DND-41 (cell line): Measurements from ENCODE around the gene PNPLA6.

Experiments used
- ATAC-seq: fragments of 200-7000 bp; cut with Tn5 transposase; 3 replicates; pipeline ENCODE4 v1.9.1; 2021; ENCODE audit warnings: low read depth; ENCODE audit not compliant: insufficient read depth
- DNase-seq: peaks from one replicate; pipeline ENCODE4 v3.0.0-alpha.2; 2020
- H2AFZ ChIP-seq: 2 replicates; pipeline ENCODE4 v1.6.0; 2012; ENCODE audit warnings: low read depth, low read length
- H3K27ac ChIP-seq: 2 replicates; pipeline ENCODE4 v1.5.1; 2012; ENCODE audit warnings: low read length, inconsistent platforms
- H3K27me3 ChIP-seq: fragments of 200-600 bp; sonication (generic); 2 replicates; pipeline ENCODE4 v1.6.0; 2012; ENCODE audit warnings: low read length, mild to moderate bottlenecking, inconsistent platforms; ENCODE audit not compliant: insufficient read depth, poor library complexity
- H3K36me3 ChIP-seq: 2 replicates; pipeline ENCODE4 v1.5.1; 2012; ENCODE audit warnings: low read length, inconsistent platforms; ENCODE audit not compliant: insufficient read depth
- H3K4me1 ChIP-seq: 2 replicates; pipeline ENCODE4 v1.5.1; 2012; ENCODE audit warnings: mild to moderate bottlenecking, low read length; ENCODE audit not compliant: insufficient read depth
- H3K4me2 ChIP-seq: 2 replicates; pipeline ENCODE4 v1.6.0; 2012; ENCODE audit warnings: mild to moderate bottlenecking, moderate library complexity, low read length, inconsistent platforms; ENCODE audit not compliant: insufficient read depth
- H3K4me3 ChIP-seq, 2 experiments: fragments of 200-600 bp in 1 of 2; shearing (Covaris generic) in 1 of 2; 2 replicates each; pipeline ENCODE4 v1.5.1; 2012 to 2016; ENCODE audit warnings: inconsistent platforms in 2 of 2, low read length in 2 of 2, mild to moderate bottlenecking in 2 of 2, low read depth in 1 of 2, moderate library complexity in 1 of 2
- H3K79me2 ChIP-seq: 2 replicates; pipeline ENCODE4 v1.6.0; 2012; ENCODE audit warnings: low read length, inconsistent platforms; ENCODE audit not compliant: insufficient read depth
- H3K9ac ChIP-seq: 2 replicates; pipeline ENCODE4 v1.6.0; 2012; ENCODE audit warnings: low read depth, mild to moderate bottlenecking, inconsistent platforms, low read length, moderate library complexity
- H3K9me3 ChIP-seq: 2 replicates; pipeline ENCODE4 v1.5.1; 2012; ENCODE audit warnings: low read length, moderate library complexity, mild to moderate bottlenecking, inconsistent platforms; ENCODE audit not compliant: insufficient read depth, severe bottlenecking
- H4K20me1 ChIP-seq: 2 replicates; pipeline ENCODE4 v1.6.0; 2012; ENCODE audit warnings: low read length; ENCODE audit not compliant: insufficient read depth
- EZH2 ChIP-seq: IDR thresholded peaks from 3 replicates; pipeline ENCODE4 v1.6.1; 2012; ENCODE audit warnings: borderline replicate concordance, low read depth, mild to moderate bottlenecking, moderate library complexity, low read length, inconsistent platforms; ENCODE audit not compliant: severe bottlenecking
- TF ChIP-seq, protein P1 (sequence below): IDR thresholded peaks from 2 replicates; pipeline ENCODE4 v1.5.1; 2012; ENCODE audit warnings: borderline replicate concordance, low read length, moderate library complexity, mild to moderate bottlenecking; ENCODE audit not compliant: poor library complexity, severe bottlenecking; ENCODE audit errors: extremely low read depth

The PNPLA6 gene

DNA sequence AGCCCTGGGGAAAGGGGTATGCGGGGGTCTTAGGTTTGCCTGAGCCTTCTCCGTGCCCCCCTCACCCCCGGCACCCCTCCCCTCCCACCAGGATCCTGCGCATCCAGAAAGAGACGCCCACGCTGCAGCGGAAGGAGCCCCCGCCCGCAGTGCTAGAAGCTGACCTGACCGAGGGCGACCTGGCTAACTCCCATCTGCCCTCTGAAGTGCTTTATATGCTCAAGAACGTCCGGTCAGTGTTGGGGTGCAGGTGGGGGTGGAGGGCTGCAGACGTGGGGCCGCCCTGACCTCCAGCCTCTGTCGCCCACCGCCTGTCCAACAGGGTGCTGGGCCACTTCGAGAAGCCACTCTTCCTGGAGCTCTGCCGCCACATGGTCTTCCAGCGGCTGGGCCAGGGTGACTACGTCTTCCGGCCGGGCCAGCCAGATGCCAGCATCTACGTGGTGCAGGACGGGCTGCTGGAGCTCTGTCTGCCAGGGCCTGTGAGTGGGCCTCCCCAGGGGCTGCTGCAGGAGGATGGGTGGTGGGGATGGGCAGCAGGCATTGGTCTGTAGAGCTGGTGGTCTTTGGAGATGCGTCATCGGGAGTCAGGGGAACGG, 4.4 kb downstream of the PNPLA6 start:
- H3K9ac ChIP-seq: no peak overlapping the region
- H2AFZ ChIP-seq: no peak overlapping the region
- no peak overlapping the region for H3K4me3 ChIP-seq
- H3K36me3 ChIP-seq: peaks cover 41% of the 10 kb centered on the region
- H3K4me1 ChIP-seq: peaks cover 12% of the 10 kb centered on the region
- TF ChIP-seq, protein P1, sequence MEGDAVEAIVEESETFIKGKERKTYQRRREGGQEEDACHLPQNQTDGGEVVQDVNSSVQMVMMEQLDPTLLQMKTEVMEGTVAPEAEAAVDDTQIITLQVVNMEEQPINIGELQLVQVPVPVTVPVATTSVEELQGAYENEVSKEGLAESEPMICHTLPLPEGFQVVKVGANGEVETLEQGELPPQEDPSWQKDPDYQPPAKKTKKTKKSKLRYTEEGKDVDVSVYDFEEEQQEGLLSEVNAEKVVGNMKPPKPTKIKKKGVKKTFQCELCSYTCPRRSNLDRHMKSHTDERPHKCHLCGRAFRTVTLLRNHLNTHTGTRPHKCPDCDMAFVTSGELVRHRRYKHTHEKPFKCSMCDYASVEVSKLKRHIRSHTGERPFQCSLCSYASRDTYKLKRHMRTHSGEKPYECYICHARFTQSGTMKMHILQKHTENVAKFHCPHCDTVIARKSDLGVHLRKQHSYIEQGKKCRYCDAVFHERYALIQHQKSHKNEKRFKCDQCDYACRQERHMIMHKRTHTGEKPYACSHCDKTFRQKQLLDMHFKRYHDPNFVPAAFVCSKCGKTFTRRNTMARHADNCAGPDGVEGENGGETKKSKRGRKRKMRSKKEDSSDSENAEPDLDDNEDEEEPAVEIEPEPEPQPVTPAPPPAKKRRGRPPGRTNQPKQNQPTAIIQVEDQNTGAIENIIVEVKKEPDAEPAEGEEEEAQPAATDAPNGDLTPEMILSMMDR: no peak
- no peak for TF ChIP-seq EZH2
- no peaks in the 10 kb centered on the region for H3K9me3 ChIP-seq
- peaks cover 4% of the 10 kb centered on the region; the same call in 1 of the 2 replicates for H3K79me2 ChIP-seq
- ATAC-seq (no peak), DNase-seq (no peak)
- no peak overlapping the region for H3K27ac ChIP-seq
- H3K4me2 ChIP-seq: no peak overlapping the region
- H4K20me1 ChIP-seq: no peaks in the 10 kb centered on the region
- H3K27me3 ChIP-seq: no peaks in the 10 kb centered on the region

DNA sequence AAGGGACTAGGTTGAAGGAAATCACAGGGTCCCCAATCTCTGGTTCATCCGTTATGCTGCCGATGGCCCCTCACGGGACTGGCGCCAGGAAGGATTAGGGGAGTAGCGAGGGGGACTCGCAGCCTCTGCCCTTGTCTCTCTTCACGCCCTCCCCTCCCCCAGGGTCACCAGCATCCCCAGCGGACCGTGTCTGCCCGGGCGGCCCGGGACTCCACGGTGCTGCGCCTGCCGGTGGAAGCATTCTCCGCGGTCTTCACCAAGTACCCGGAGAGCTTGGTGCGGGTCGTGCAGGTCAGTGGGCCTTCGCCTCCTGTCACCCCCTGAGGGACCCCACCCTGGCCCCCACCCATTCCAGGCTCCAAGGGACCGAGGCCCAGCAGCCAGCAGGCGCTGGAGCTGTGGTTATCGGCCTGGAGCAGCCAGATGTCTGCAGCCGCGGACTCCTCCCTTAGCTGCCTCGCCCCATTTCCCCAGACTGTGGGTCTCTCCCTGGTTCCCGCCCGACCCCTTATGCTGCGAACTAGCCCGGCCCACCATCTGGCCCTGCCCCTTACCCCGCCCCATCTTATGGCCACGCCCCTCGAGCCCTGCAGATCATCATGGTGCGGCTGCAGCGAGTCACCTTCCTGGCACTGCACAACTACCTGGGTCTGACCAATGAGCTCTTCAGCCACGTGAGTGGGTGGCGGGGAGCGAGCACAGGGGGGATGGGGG, 5.4 kb downstream of the PNPLA6 start:
- peaks cover under 1% of the 10 kb centered on the region; the same call in 1 of the 2 replicates for H3K79me2 ChIP-seq
- peak; percentile 39; the same call in 2 of the 3 replicates for ATAC-seq

DNA sequence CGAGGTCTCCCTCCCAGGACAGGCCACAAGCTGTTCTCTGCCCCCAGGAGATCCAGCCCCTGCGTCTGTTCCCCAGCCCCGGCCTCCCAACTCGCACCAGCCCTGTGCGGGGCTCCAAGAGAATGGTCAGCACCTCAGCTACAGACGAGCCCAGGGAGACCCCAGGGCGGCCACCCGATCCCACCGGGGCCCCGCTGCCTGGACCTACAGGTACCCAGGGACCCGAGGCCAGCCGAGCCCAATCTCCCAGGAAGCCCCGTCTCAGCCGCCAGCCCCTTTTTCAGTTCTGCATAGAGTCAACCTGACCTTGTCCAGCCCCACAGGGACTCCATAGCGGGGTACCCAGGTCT, 5.9 kb downstream of the PNPLA6 start:
- no peak overlapping the region for H3K27ac ChIP-seq
- TF ChIP-seq, protein P1: no peak
- no peak for TF ChIP-seq EZH2
- H3K79me2 ChIP-seq: no peaks in the 10 kb centered on the region
- ATAC-seq (no peak), DNase-seq (no peak)
- H3K27me3 ChIP-seq: no peaks in the 10 kb centered on the region
- H3K4me2 ChIP-seq: no peak overlapping the region
- H3K4me3 ChIP-seq: no peak overlapping the region
- H2AFZ ChIP-seq: no peak overlapping the region
- no peaks in the 10 kb centered on the region for H3K9me3 ChIP-seq
- H3K9ac ChIP-seq: no peak overlapping the region
- H3K36me3 ChIP-seq: peaks cover 41% of the 10 kb centered on the region
- no peaks in the 10 kb centered on the region for H4K20me1 ChIP-seq
- peaks cover 2% of the 10 kb centered on the region for H3K4me1 ChIP-seq

More for the DNA sequence above, 5.4 kb downstream of the PNPLA6 start:
- Histone ChIP-seq H2AFZ (no peak overlapping the region), H3K4me3 (no peak overlapping the region), H4K20me1 (no peaks in the 10 kb centered on the region), H3K36me3 (peaks cover 41% of the 10 kb centered on the region), H3K9ac (no peak overlapping the region), H3K27ac (no peak overlapping the region), H3K9me3 (no peaks in the 10 kb centered on the region), H3K27me3 (no peaks in the 10 kb centered on the region), H3K4me2 (no peak overlapping the region), H3K4me1 (peaks cover 7% of the 10 kb centered on the region)
- no peak for DNase-seq
- TF ChIP-seq, protein P1: no peak
- no peak for TF ChIP-seq EZH2
